GM10248 (cell line): ENCODE data around the gene MYO9A.

ENCODE experiments used
- CTCF ChIA-PET: fragments of 300-600 bp; sonication (Branson Sonifier 250); formaldehyde crosslinking; extraction: SDS; loops from one replicate; lab custom pipeline; 2021; ENCODE audit warnings: antibody characterized with exemption; lab: Yijun Ruan, JAX
- POLR2A ChIA-PET: fragments of 350-650 bp; sonication (Branson Sonifier 250); formaldehyde crosslinking; extraction: SDS; loops from one replicate; lab custom pipeline; 2020; ENCODE audit warnings: antibody characterized with exemption; lab: Yijun Ruan, JAX
- DNase-seq: peaks from one replicate; pipeline ENCODE4 v3.0.0; 2012; ENCODE audit errors: extremely low spot score
- TF ChIP-seq, protein P1 (sequence below): IDR thresholded peaks from 2 replicates; pipeline ENCODE4 v1.5.1; 2012; ENCODE audit warnings: mild to moderate bottlenecking, low read depth; ENCODE audit errors: extremely low read depth, missing control alignments, control extremely low read depth

The MYO9A gene

GRCh38 chr15:71781965-71782265 is 336.0 kb downstream of the MYO9A start:
- ChIA-PET POLR2A (interaction anchor here (0.8 kb wide), 1 partner anchor 446 kb away, joined by 3 read pairs; no protein-coding TSS in a partner anchor), CTCF (interaction anchor here (0.8 to 4.0 kb wide), 8 partner anchors 9 to 374 kb away, joined by 3 to 39 read pairs (median 16); no protein-coding TSS in a partner anchor)
- DNase-seq, result no peak
- TF ChIP-seq, protein P1, sequence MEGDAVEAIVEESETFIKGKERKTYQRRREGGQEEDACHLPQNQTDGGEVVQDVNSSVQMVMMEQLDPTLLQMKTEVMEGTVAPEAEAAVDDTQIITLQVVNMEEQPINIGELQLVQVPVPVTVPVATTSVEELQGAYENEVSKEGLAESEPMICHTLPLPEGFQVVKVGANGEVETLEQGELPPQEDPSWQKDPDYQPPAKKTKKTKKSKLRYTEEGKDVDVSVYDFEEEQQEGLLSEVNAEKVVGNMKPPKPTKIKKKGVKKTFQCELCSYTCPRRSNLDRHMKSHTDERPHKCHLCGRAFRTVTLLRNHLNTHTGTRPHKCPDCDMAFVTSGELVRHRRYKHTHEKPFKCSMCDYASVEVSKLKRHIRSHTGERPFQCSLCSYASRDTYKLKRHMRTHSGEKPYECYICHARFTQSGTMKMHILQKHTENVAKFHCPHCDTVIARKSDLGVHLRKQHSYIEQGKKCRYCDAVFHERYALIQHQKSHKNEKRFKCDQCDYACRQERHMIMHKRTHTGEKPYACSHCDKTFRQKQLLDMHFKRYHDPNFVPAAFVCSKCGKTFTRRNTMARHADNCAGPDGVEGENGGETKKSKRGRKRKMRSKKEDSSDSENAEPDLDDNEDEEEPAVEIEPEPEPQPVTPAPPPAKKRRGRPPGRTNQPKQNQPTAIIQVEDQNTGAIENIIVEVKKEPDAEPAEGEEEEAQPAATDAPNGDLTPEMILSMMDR, result no peak

DNA sequence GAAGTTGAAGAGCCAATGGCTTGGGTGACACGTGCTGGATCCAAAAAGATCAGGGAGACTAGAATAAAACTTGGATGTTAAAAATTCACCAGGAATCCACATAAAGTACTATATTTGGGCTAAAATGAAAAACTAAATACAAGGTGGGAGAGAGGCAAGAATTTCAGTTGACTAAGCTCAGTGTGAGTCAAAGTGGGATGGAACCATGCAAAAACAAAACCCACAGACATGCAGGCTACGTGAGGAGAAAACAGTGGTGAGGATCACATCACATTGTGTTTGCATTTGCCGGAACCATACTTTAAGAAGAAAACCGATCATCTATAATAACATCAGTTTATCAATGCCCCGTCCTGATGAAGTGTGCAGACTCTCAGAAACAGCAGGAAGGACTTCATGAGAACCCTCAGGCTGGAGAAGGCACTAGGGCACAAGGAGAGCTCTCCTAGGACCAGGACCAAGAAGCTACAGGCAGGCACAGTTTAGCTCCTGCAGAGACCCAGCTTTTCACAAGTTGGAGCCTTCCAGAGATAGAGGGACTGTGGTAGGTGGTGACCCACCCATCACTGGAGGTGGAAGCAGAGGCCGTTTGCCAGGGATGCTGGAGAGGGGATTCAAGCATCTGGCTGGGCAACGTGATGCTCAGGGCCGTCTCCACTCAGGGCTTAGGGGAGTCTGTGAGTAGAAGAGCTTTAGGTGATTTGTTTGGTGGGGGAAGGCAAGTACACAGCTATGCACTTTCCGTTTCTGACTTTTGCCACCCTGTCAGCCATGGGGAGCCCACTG is 336.6 kb downstream of the MYO9A start:
- ChIA-PET POLR2A (interaction anchor here (0.7 to 0.8 kb wide), 2 partner anchors 445 to 447 kb away, joined by 3 read pairs; no protein-coding TSS in a partner anchor), CTCF (interaction anchor here (0.7 to 4.0 kb wide), 15 partner anchors 9 to 439 kb away, joined by 3 to 39 read pairs (median 3); no protein-coding TSS in a partner anchor)
- peak; percentile 72 for DNase-seq
- TF ChIP-seq, protein P1, result no peak

GRCh38 chr15:71780115-71780976 is 337.6 kb downstream of the MYO9A start:
- peak; percentile 74 for DNase-seq
- TF ChIP-seq, protein P1, result peak; percentile 67
- ChIA-PET CTCF (interaction anchor here (0.7 to 4.0 kb wide), 14 partner anchors 9 to 441 kb away, joined by 3 to 39 read pairs (median 3); no protein-coding TSS in a partner anchor), POLR2A (no interaction called here)

GRCh38 chr15:71779073-71779797 is 338.7 kb downstream of the MYO9A start:
- DNase-seq, result no peak
- CTCF ChIA-PET, result interaction anchor here (1.0 to 4.0 kb wide), 12 partner anchors 8 to 442 kb away, joined by 3 to 34 read pairs (median 8); no protein-coding TSS in a partner anchor
- TF ChIP-seq, protein P1, result no peak
- POLR2A ChIA-PET, result interaction anchor here (0.6 kb wide), 2 partner anchors 273 to 994 kb away, joined by 3 to 8 read pairs; no protein-coding TSS in a partner anchor

DNA sequence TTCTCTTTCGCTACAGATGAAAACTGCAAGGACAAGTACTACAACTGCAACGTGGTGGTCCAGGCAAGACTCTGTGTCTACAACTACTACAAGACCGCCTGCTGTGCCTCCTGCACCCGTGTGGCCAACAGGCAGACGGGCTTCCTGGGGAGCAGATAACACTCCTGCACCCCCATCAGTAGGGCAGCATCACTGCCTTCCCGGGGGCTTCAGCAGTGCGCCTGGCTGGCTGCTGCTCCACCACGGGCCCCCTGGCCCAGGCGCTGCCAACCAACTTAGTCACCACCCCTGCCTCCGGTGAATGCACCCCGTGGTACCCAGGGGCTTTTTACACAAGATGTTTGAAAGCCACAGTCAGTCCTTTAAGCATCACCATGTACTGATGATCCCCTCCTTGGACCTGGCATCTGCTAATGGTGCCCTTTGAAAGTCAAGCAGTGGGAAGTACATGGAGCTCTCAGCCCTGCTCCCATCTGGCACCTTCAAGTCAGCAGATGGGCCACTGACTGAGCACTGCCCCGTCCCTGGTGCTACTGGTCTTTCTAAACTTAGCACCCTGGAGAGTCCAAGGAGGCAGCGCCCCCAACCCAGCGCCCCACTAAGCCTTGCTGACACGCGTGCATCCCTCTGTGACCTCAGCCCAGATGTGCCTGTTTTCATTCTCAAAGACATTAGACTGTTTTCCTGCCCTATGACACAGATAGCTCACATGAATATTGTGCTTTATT is 340.6 kb downstream of the MYO9A start:
- TF ChIP-seq, protein P1, result no peak
- CTCF ChIA-PET, result interaction anchor here (0.7 to 2.5 kb wide), 7 partner anchors 13 to 379 kb away, joined by 3 to 13 read pairs (median 7); no protein-coding TSS in a partner anchor
- DNase-seq, result no peak
- POLR2A ChIA-PET, result no interaction called here
